HCT116 (cell line): ENCODE results near the gene PRICKLE1. TPM values are rescaled to one million over a fixed set of nuclear protein-coding genes. Genes with fewer than 3 reads are reported as not detected.

Experiments used
- ATAC-seq: fragments of 200-7000 bp; cut with Tn5 transposase; 2 replicates; pipeline ENCODE4 v1.9.1; 2020; ENCODE audit warnings: mild to moderate bottlenecking, moderate library complexity
- BruUV-seq: library from RNA; stranded (reverse); fragments of 400-500 nt; replicated peaks from 2 replicates; lab custom pipeline; 2021; lab: Mats Ljungman, UMichigan
- CTCF ChIA-PET: fragments of 300-600 bp; sonication (Branson Sonifier 250); formaldehyde crosslinking; loops from one replicate; lab custom pipeline; 2021; ENCODE audit warnings: antibody characterized with exemption; lab: Charles Lee
- POLR2A ChIA-PET: fragments of 300-600, 350-600 bp; sonication (Branson Sonifier 250); formaldehyde crosslinking; loops from one replicate; lab custom pipeline; 2021; ENCODE audit warnings: antibody characterized with exemption; lab: Charles Lee
- RAD21 ChIA-PET, 2 experiments: fragments of 300-600 bp; sonication (Branson Sonifier 250); formaldehyde crosslinking; loops; one replicate each; lab custom pipeline; 2023; ENCODE audit warnings: low total read pairs in 2 of 2; ENCODE audit not compliant: uncharacterized antibody in 2 of 2, unreplicated experiment in 2 of 2, low non-redundant PET in 1 of 2; lab: Charles Lee
- DNase-seq: peaks from one replicate; pipeline ENCODE4 v3.0.0-alpha.2; 2010; ENCODE audit warnings: low read depth, low spot score
- H2AFZ ChIP-seq: fragments of 200-600 bp; shearing (Covaris generic), sonication (generic); 2 replicates; pipeline ENCODE4 v1.6.1; 2017; ENCODE audit warnings: low read depth, mixed run types, mixed read lengths, antibody characterized with exemption, low read length; ENCODE audit not compliant: poor library complexity, severe bottlenecking
- H3K27ac ChIP-seq: 2 replicates; pipeline ENCODE4 v1.5.1; 2012; ENCODE audit warnings: low read depth, low read length
- H3K27me3 ChIP-seq: fragments of 200-600 bp; sonication (generic); 2 replicates; pipeline ENCODE4 v1.6.1; 2016; ENCODE audit warnings: mixed run types, low read length, mixed read lengths; ENCODE audit not compliant: insufficient read depth
- H3K36me3 ChIP-seq, 2 experiments: fragments of 200-500 bp in 1 of 2; fragments of 200-600 bp in 1 of 2; sonication (Bioruptor generic) in 1 of 2; sonication (generic) in 1 of 2; 2 replicates each; pipeline versions ENCODE4 v1.5.1 to v1.6.1; 2014 to 2016; ENCODE audit warnings: low read length in 2 of 2, inconsistent platforms in 1 of 2, mixed read lengths in 1 of 2, mixed run types in 1 of 2; ENCODE audit not compliant: insufficient read depth in 2 of 2, control insufficient read depth in 1 of 2
- H3K4me1 ChIP-seq, 2 experiments: fragments of 200-600 bp in 1 of 2; sonication (generic) in 1 of 2; 2 replicates each; pipeline versions ENCODE4 v1.5.1 to v1.6.1; 2012 to 2017; ENCODE audit warnings: low read length in 2 of 2, inconsistent platforms in 1 of 2, mild to moderate bottlenecking in 1 of 2, mixed read lengths in 1 of 2, mixed run types in 1 of 2, moderate library complexity in 1 of 2; ENCODE audit not compliant: insufficient read depth in 2 of 2, control insufficient read depth in 1 of 2
- H3K4me2 ChIP-seq: fragments of 200-600 bp; sonication (generic); 2 replicates; pipeline ENCODE4 v1.6.1; 2017; ENCODE audit warnings: mixed run types, low read length, mixed read lengths
- H3K4me3 ChIP-seq, 2 experiments: fragments of 200-600 bp in 1 of 2; sonication (generic) in 1 of 2; replicated peaks in 1 of 2; 2 replicates each; pipeline ENCODE4 v1.5.1; 2011 to 2016; ENCODE audit warnings: low read length in 2 of 2, control low read depth in 1 of 2, low read depth in 1 of 2, mild to moderate bottlenecking in 1 of 2, mixed read lengths in 1 of 2, mixed run types in 1 of 2
- H3K79me2 ChIP-seq: fragments of 200-600 bp; sonication (generic); 2 replicates; pipeline ENCODE4 v1.6.1; 2017; ENCODE audit warnings: mild to moderate bottlenecking, mixed run types, low read length, moderate library complexity, mixed read lengths; ENCODE audit not compliant: insufficient read depth
- H3K9ac ChIP-seq: fragments of 200-600 bp; sonication (generic); 2 replicates; pipeline ENCODE4 v1.6.1; 2016; ENCODE audit warnings: low read length, mixed read lengths
- H3K9me2 ChIP-seq: fragments of 200-600 bp; sonication (generic), shearing (Covaris generic); 2 replicates; pipeline ENCODE4 v1.6.1; 2017; ENCODE audit warnings: mixed run types, mild to moderate bottlenecking, moderate library complexity; ENCODE audit not compliant: insufficient read depth
- H3K9me3 ChIP-seq, 2 experiments: fragments of 200-500 bp in 1 of 2; fragments of 200-600 bp in 1 of 2; sonication (Bioruptor generic) in 1 of 2; sonication (generic) in 1 of 2; 2 replicates each; pipeline ENCODE4 v1.6.1; 2014 to 2017; ENCODE audit warnings: low read length in 2 of 2, mixed read lengths in 2 of 2, inconsistent platforms in 1 of 2, low read depth in 1 of 2, mild to moderate bottlenecking in 1 of 2, mixed run types in 1 of 2, moderate library complexity in 1 of 2; ENCODE audit not compliant: control insufficient read depth in 1 of 2, insufficient read depth in 1 of 2
- H4K20me1 ChIP-seq: fragments of 200-600 bp; sonication (generic), shearing (Covaris generic); 2 replicates; pipeline ENCODE4 v1.6.1; 2017; ENCODE audit warnings: mixed run types, mild to moderate bottlenecking, moderate library complexity; ENCODE audit not compliant: insufficient read depth
- ATF3 ChIP-seq: IDR thresholded peaks from 2 replicates; pipeline ENCODE4 v1.6.1; 2012
- CTCF ChIP-seq, 3 experiments: fragments of 200-600 bp in 1 of 3; sonication (generic) in 1 of 3; IDR thresholded peaks in 2 of 3; conservative IDR thresholded peaks in 1 of 3; 2 replicates each; pipeline ENCODE4 v1.5.1; 2012 to 2017; ENCODE audit warnings: low read depth in 2 of 3, low read length in 2 of 3, antibody characterized with exemption in 1 of 3, borderline replicate concordance in 1 of 3, control low read depth in 1 of 3, mild to moderate bottlenecking in 1 of 3, mixed read lengths in 1 of 3, mixed run types in 1 of 3, moderate library complexity in 1 of 3; ENCODE audit not compliant: insufficient read depth in 1 of 3
- EZH2 ChIP-seq: fragments of 200-600 bp; sonication (generic); IDR thresholded peaks from 2 replicates; pipeline ENCODE4 v1.6.1; 2017; ENCODE audit warnings: antibody characterized with exemption, mixed run types
- FOSL1 ChIP-seq: IDR thresholded peaks from 2 replicates; pipeline ENCODE4 v1.6.1; 2012; ENCODE audit warnings: low read depth
- JUND ChIP-seq: IDR thresholded peaks from 2 replicates; pipeline ENCODE4 v1.6.1; 2012
- MAX ChIP-seq: IDR thresholded peaks from 2 replicates; pipeline ENCODE4 v1.6.1; 2012
- POLR2AphosphoS5 ChIP-seq: IDR thresholded peaks from 2 replicates; pipeline ENCODE4 v1.6.1; 2011; ENCODE audit warnings: mild to moderate bottlenecking, low read depth, low read length, moderate library complexity
- RAD21 ChIP-seq: IDR thresholded peaks from 2 replicates; pipeline ENCODE4 v1.6.1; 2012; ENCODE audit warnings: low read depth, mild to moderate bottlenecking
- REST ChIP-seq: IDR thresholded peaks from 2 replicates; pipeline ENCODE4 v1.6.1; 2012; ENCODE audit warnings: low read depth
- SP1 ChIP-seq: IDR thresholded peaks from 2 replicates; pipeline ENCODE4 v1.6.1; 2012; ENCODE audit warnings: low read depth
- SRF ChIP-seq: IDR thresholded peaks from 2 replicates; pipeline ENCODE4 v1.6.1; 2012; ENCODE audit warnings: low read depth
- TCF7L2 ChIP-seq: IDR thresholded peaks from 2 replicates; pipeline ENCODE4 v1.7.0; 2011; ENCODE audit warnings: borderline replicate concordance, inconsistent platforms; ENCODE audit not compliant: insufficient read depth, insufficient read length; ENCODE audit errors: extremely low read depth
- YY1 ChIP-seq: IDR thresholded peaks from 2 replicates; pipeline ENCODE4 v1.6.1; 2011; ENCODE audit warnings: low read length, low read depth, moderate library complexity, mild to moderate bottlenecking; ENCODE audit not compliant: insufficient replicate concordance; ENCODE audit errors: extremely low read depth
- ZBTB33 ChIP-seq: IDR thresholded peaks from 2 replicates; pipeline ENCODE4 v1.6.1; 2011; ENCODE audit warnings: mild to moderate bottlenecking, low read length, moderate library complexity; ENCODE audit not compliant: insufficient replicate concordance; ENCODE audit errors: extremely low read depth
- ZFX ChIP-seq: fragments of 450-650 bp; IDR thresholded peaks from 2 replicates; pipeline ENCODE4 v1.6.1; 2017
- intact Hi-C: fragments of 100-400 bp; cut with micrococcal nuclease; formaldehyde crosslinking; loops from 2 replicates; pipeline ENCODE4 v1.10.0; 2022
- total RNA-seq: library from RNA; stranded (reverse); gene quantifications from one replicate; pipeline ENCODE4 v1.2.1, GENCODE V29; 2021; ENCODE audit not compliant: unreplicated experiment

The PRICKLE1 gene
- total RNA-seq, 1 experiment from 2014 or later: 1.3 TPM

- no peak for TF ChIP-seq CTCF (IDR thresholded peaks at IDR 0.05 in 2 of 3, conservative IDR thresholded peaks at IDR 0.05 in 1 of 3; ENCODE audit: borderline replicate concordance in 1 of 3, insufficient read depth in 1 of 3, low read depth in 2 of 3, low read length in 2 of 3)
Observed at GRCh38 chr12:42585841-42586216, 3.7 kb downstream of the PRICKLE1 start (continued).

- Histone ChIP-seq H2AFZ (no peak overlapping the region), H3K27me3 (peaks cover 2% of the 10 kb centered on the region; the same call in 1 of the 2 replicates), H3K9me2 (no peaks in the 10 kb centered on the region), H4K20me1 (no peaks in the 10 kb centered on the region), H3K27ac (no peak overlapping the region), H3K4me3 (no peak overlapping the region), H3K9me3 (no peaks in the 10 kb centered on the region), H3K9ac (no peak overlapping the region), H3K4me1 (peaks cover 0 to 16% of the 10 kb centered on the region in 2 experiments; a peak in 3 of 4 replicates), H3K4me2 (no peak overlapping the region), H3K79me2 (no peaks in the 10 kb centered on the region), H3K36me3 (no peaks in the 10 kb centered on the region)
- CTCF ChIA-PET: interaction anchor here (2.0 kb wide), 1 partner anchor 697 kb away, joined by 9 read pairs; no protein-coding TSS in a partner anchor
- intact Hi-C loops: loop anchor here (5.0 kb wide), 1 partner anchor 752 kb away; no protein-coding TSS in a partner anchor
- RAD21 ChIA-PET: no interaction called here
- ATAC-seq (no peak), DNase-seq (no peak)
- no TSS peak for BruUV-seq
- POLR2A ChIA-PET: no interaction called here
- TF ChIP-seq JUND: no peak
- no peak for TF ChIP-seq TCF7L2
- no peak for TF ChIP-seq POLR2AphosphoS5
- no peak for TF ChIP-seq YY1
- no peak for TF ChIP-seq SRF
- TF ChIP-seq FOSL1: no peak
- TF ChIP-seq ATF3: no peak
- TF ChIP-seq ZBTB33: no peak
- TF ChIP-seq SP1: no peak
- no peak for TF ChIP-seq RAD21
- TF ChIP-seq EZH2: no peak
- no peak for TF ChIP-seq REST
- no peak for TF ChIP-seq MAX
- TF ChIP-seq ZFX: no peak
Observed at GRCh38 chr12:42585154-42585840, 4.2 kb downstream of the PRICKLE1 start.
